ENCODE results near the gene TENM4.

Gene TENM4

DNA sequence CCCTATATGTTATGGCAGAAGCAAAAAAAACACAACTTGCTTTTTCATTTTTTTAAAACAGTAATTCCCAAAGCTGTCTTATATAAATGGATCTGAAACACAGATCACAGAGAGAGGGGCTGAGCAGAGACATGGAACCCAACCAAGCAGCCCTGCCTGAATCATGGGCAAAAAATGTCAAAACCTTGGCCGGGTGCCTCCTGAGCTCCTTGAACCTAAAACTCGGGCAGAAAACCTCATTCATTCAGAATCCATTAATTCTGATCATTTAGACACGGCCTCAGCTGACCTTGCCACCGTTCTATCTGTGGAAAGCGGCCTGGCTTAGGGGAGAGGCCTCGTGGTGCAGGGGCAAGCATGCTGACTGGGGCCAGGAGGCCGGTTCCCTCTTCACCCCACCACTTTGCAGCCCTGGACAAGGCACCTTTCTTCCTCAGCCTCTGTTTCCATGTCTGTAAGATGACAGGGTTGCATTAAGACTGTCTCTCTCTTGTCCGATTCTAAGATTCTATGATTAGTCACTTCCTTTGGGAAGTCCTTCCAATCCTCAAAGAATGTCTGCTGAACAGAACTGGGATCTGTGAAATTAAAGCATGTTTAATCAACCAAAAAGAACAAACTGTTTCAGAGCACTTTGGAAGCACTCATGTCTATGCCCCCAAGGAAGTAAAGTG is 26.0 kb downstream of the TENM4 start:
- no peaks in the 10 kb centered on the region for H3K36me3 ChIP-seq (replicated peaks)
- no peaks in the 10 kb centered on the region for H3K27me3 ChIP-seq (replicated peaks)
- DNase-seq = peak; percentile 52
- no peak overlapping the region for H3K4me3 ChIP-seq (ENCODE audit: low read depth, low read length)
- TF ChIP-seq, protein P1, sequence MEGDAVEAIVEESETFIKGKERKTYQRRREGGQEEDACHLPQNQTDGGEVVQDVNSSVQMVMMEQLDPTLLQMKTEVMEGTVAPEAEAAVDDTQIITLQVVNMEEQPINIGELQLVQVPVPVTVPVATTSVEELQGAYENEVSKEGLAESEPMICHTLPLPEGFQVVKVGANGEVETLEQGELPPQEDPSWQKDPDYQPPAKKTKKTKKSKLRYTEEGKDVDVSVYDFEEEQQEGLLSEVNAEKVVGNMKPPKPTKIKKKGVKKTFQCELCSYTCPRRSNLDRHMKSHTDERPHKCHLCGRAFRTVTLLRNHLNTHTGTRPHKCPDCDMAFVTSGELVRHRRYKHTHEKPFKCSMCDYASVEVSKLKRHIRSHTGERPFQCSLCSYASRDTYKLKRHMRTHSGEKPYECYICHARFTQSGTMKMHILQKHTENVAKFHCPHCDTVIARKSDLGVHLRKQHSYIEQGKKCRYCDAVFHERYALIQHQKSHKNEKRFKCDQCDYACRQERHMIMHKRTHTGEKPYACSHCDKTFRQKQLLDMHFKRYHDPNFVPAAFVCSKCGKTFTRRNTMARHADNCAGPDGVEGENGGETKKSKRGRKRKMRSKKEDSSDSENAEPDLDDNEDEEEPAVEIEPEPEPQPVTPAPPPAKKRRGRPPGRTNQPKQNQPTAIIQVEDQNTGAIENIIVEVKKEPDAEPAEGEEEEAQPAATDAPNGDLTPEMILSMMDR (IDR thresholded peaks at IDR 0.05; ENCODE audit: low read depth, low read length, missing control alignments) = no peak
- in situ Hi-C loops (cut with HindIII; ENCODE audit: low pct_ligation_motif_present, low sequenced_read_pairs) = no loop called here
- peak overlapping the region; percentile 63 for H3K27ac ChIP-seq

- no peak for DNase-seq
- TF ChIP-seq, protein P1 (IDR thresholded peaks at IDR 0.05; ENCODE audit: low read depth, low read length, missing control alignments) = no peak
- H3K27ac ChIP-seq = peak overlapping the region; percentile 63
- H3K36me3 ChIP-seq (replicated peaks) = no peaks in the 10 kb centered on the region
- in situ Hi-C loops (cut with HindIII; ENCODE audit: low pct_ligation_motif_present, low sequenced_read_pairs) = no loop called here
- no peak overlapping the region for H3K4me3 ChIP-seq (ENCODE audit: low read depth, low read length)
- H3K27me3 ChIP-seq (replicated peaks) = no peaks in the 10 kb centered on the region
These were observed 26.8 kb downstream of the TENM4 start for GRCh38 chr11:79414041-79414440.

DNA sequence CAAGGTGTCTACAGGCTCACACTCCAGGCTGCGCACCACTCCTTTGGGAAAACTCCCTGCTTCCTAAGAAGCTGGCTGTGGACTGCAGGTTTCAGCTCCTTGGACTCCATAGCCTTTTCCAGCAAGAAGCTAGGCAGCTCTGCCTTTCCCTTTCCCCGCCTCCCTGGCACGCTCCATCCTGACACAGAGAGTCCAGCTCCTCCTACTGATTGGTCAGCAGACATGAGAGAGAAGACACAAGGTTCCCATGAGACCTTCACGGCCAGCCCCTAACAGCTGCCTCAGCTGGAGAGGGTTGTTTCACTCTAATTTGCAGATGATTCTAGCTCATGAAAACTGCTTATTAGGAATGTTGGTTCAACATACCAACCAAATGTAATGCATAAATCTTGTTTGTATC is 27.6 kb downstream of the TENM4 start:
- Histone ChIP-seq H3K27me3 (replicated peaks) (no peaks in the 10 kb centered on the region), H3K27ac (no peak overlapping the region), H3K36me3 (replicated peaks) (no peaks in the 10 kb centered on the region), H3K4me3 (ENCODE audit: low read depth, low read length) (no peak overlapping the region)
- peak; percentile 87 for DNase-seq
- TF ChIP-seq, protein P1 (IDR thresholded peaks at IDR 0.05; ENCODE audit: low read depth, low read length, missing control alignments) = no peak
- in situ Hi-C loops (cut with HindIII; ENCODE audit: low pct_ligation_motif_present, low sequenced_read_pairs) = no loop called here

DNA sequence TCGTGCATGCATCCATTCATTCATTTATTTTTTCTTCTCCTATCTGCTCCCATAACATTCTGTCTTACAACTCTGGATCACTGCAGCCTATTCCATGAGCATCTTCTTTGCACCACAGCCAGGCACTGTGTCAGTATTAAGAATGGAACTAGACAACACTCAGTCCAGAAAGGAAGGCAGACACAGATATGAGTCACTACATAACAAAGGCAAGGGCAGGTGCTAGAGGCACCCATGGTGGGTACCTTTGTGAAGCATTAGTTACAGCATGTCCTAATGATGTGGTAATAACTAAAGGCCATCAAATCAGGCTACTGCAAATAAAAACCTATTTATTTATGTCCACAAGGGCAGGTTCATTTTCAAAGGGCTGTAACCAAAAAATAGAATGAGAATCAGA is 28.1 kb downstream of the TENM4 start:
- Histone ChIP-seq H3K36me3 (replicated peaks) (no peaks in the 10 kb centered on the region), H3K4me3 (ENCODE audit: low read depth, low read length) (no peak overlapping the region), H3K27me3 (replicated peaks) (no peaks in the 10 kb centered on the region), H3K27ac (no peak overlapping the region)
- TF ChIP-seq, protein P1 (IDR thresholded peaks at IDR 0.05; ENCODE audit: low read depth, low read length, missing control alignments) = no peak
- no peak for DNase-seq
- in situ Hi-C loops (cut with HindIII; ENCODE audit: low pct_ligation_motif_present, low sequenced_read_pairs) = no loop called here

- H3K27ac ChIP-seq = no peak overlapping the region
- no peaks in the 10 kb centered on the region for H3K27me3 ChIP-seq (replicated peaks)
- no peak overlapping the region for H3K4me3 ChIP-seq (ENCODE audit: low read depth, low read length)
- no peak for DNase-seq
- H3K36me3 ChIP-seq (replicated peaks) = no peaks in the 10 kb centered on the region
- TF ChIP-seq, protein P1 (IDR thresholded peaks at IDR 0.05; ENCODE audit: low read depth, low read length, missing control alignments) = no peak
- in situ Hi-C loops (cut with HindIII; ENCODE audit: low pct_ligation_motif_present, low sequenced_read_pairs) = no loop called here
These were observed 31.5 kb downstream of the TENM4 start for GRCh38 chr11:79409330-79409729.

- in situ Hi-C loops (cut with HindIII; ENCODE audit: low pct_ligation_motif_present, low sequenced_read_pairs) = no loop called here
- no peak for DNase-seq
- Histone ChIP-seq H3K27me3 (replicated peaks) (no peaks in the 10 kb centered on the region), H3K36me3 (replicated peaks) (no peaks in the 10 kb centered on the region), H3K27ac (no peak overlapping the region), H3K4me3 (ENCODE audit: low read depth, low read length) (no peak overlapping the region)
- TF ChIP-seq, protein P1 (IDR thresholded peaks at IDR 0.05; ENCODE audit: low read depth, low read length, missing control alignments) = no peak
These were observed 34.5 kb downstream of the TENM4 start for GRCh38 chr11:79406376-79406775.

Measured in brain microvascular endothelial cell (primary cell).